ENCODE measurements around the gene PPFIA1. TPM values are rescaled to one million over a fixed set of nuclear protein-coding genes. Genes with fewer than 3 reads are reported as not detected.
"Not testable (repeated sequence)": the region's sequence is repeated elsewhere in the genome, so short reads cannot be mapped to it uniquely, and the experiment has no call there.

Gene PPFIA1
- total RNA-seq, 1 donor = 69.5 TPM

- H3K4me3 ChIP-seq (ENCODE audit: low read depth, low read length) = no peak overlapping the region
- no peak for TF ChIP-seq CTCF (IDR thresholded peaks at IDR 0.05; ENCODE audit: insufficient read depth, low read depth, low read length)
- DNase-seq (ENCODE audit: low read depth) = no peak
These were observed 118.7 kb downstream of the PPFIA1 start for GRCh38 chr11:70389201-70389600.

GRCh38 chr11:70390882-70391281, 120.4 kb downstream of the PPFIA1 start:
- not testable (repeated sequence) for DNase-seq (ENCODE audit: low read depth)

GRCh38 chr11:70394211-70394950, 123.9 kb downstream of the PPFIA1 start:
- no peak for TF ChIP-seq CTCF (IDR thresholded peaks at IDR 0.05; ENCODE audit: insufficient read depth, low read depth, low read length)

More at GRCh38 chr11:70390882-70391281, 120.4 kb downstream of the PPFIA1 start:
- H3K4me3 ChIP-seq (ENCODE audit: low read depth, low read length) = not testable (repeated sequence)

GRCh38 chr11:70397336-70397982, 127.0 kb downstream of the PPFIA1 start:
- no peak for DNase-seq (ENCODE audit: low read depth)
- peak overlapping the region; percentile 89 for H3K4me3 ChIP-seq (ENCODE audit: low read depth, low read length)
- no peak for TF ChIP-seq CTCF (IDR thresholded peaks at IDR 0.05; ENCODE audit: insufficient read depth, low read depth, low read length)

More at GRCh38 chr11:70394211-70394950, 123.9 kb downstream of the PPFIA1 start:
- H3K4me3 ChIP-seq (ENCODE audit: low read depth, low read length) = no peak overlapping the region
- DNase-seq (ENCODE audit: low read depth) = no peak

GRCh38 chr11:70397983-70398833, 127.7 kb downstream of the PPFIA1 start, which contains the start of gene CTTN:
Gene CTTN, plus strand, starts transcription at chr11:70398529. Its CDS starts 8,769 bp downstream, at chr11:70407298.
- peak within 1 kb of the TSS; percentile 89 for H3K4me3 ChIP-seq (ENCODE audit: low read depth, low read length)
- peak; percentile 91 for DNase-seq (ENCODE audit: low read depth)
- no peak for TF ChIP-seq CTCF (IDR thresholded peaks at IDR 0.05; ENCODE audit: insufficient read depth, low read depth, low read length)

- no peak for TF ChIP-seq CTCF (IDR thresholded peaks at IDR 0.05; ENCODE audit: insufficient read depth, low read depth, low read length)
- peak overlapping the region; percentile 89 for H3K4me3 ChIP-seq (ENCODE audit: low read depth, low read length)
- DNase-seq (ENCODE audit: low read depth) = no peak
These were observed 128.6 kb downstream of the PPFIA1 start for GRCh38 chr11:70398834-70399680.
